ENCODE results near the gene PPP2R3B.
A peak's percentile ranks its signal among the peaks of the same experiment; 100 is the strongest.

PPP2R3B gene

GRCh38 chrX:375181-376036, 11.3 kb downstream of the PPP2R3B start:
- no peak for TF ChIP-seq CTCF (conservative IDR thresholded peaks at IDR 0.05; ENCODE audit: low read depth)
- ChIA-PET CTCF (no interaction called here), POLR2A (ENCODE audit: low non-redundant PET) (no interaction called here)
- peak; percentile 2 for DNase-seq (ENCODE audit: low spot score)
- peak overlapping the region; percentile 67 for H3K27ac ChIP-seq

- ChIA-PET CTCF (no interaction called here), POLR2A (ENCODE audit: low non-redundant PET) (no interaction called here)
- DNase-seq (ENCODE audit: low spot score) = peak; percentile 5
- TF ChIP-seq CTCF (conservative IDR thresholded peaks at IDR 0.05; ENCODE audit: low read depth) = no peak
- H3K27ac ChIP-seq = peak overlapping the region; percentile 67
These were observed 12.1 kb downstream of the PPP2R3B start for GRCh38 chrX:374596-374995.

- POLR2A ChIA-PET (ENCODE audit: low non-redundant PET) = no interaction called here
These were observed 12.9 kb downstream of the PPP2R3B start for GRCh38 chrX:373641-374471.

GRCh38 chrX:372856-373640, 13.7 kb downstream of the PPP2R3B start:
- DNase-seq (ENCODE audit: low spot score) = peak; percentile 7
- H3K27ac ChIP-seq = peak overlapping the region; percentile 67
- CTCF ChIA-PET = no interaction called here
- no peak for TF ChIP-seq CTCF (conservative IDR thresholded peaks at IDR 0.05; ENCODE audit: low read depth)
- POLR2A ChIA-PET (ENCODE audit: low non-redundant PET) = no interaction called here

More at GRCh38 chrX:373641-374471, 12.9 kb downstream of the PPP2R3B start:
- CTCF ChIA-PET = no interaction called here
- peak; percentile 12 for DNase-seq (ENCODE audit: low spot score)
- TF ChIP-seq CTCF (conservative IDR thresholded peaks at IDR 0.05; ENCODE audit: low read depth) = no peak
- peak overlapping the region; percentile 67 for H3K27ac ChIP-seq

GRCh38 chrX:371907-372306, 14.8 kb downstream of the PPP2R3B start:
- no peak for DNase-seq (ENCODE audit: low spot score)
- ChIA-PET CTCF (no interaction called here), POLR2A (ENCODE audit: low non-redundant PET) (no interaction called here)
- no peak overlapping the region for H3K27ac ChIP-seq
- TF ChIP-seq CTCF (conservative IDR thresholded peaks at IDR 0.05; ENCODE audit: low read depth) = no peak

Measured in RWPE1 (cell line).